Right lobe of liver (tissue), 4 donors: Measurements from ENCODE around the gene UBXN11.

Experiments
- POLR2A ChIP-seq: fragments of 450-650 bp; IDR thresholded peaks from one replicate; pipeline ENCODE4 v1.6.1; 2017; ENCODE audit warnings: antibody characterized with exemption, mild to moderate bottlenecking
- TF ChIP-seq, protein P1 (sequence below), 4 donors: fragments of 200-600 bp in 3 of 4; fragments of 450-650 bp in 1 of 4; IDR thresholded peaks; one replicate each; pipeline versions ENCODE4 v1.5.1 to v1.8.0; 2016 to 2022; ENCODE audit warnings: antibody characterized with exemption in 4 of 4, mild to moderate bottlenecking in 2 of 4
- donor health status: DM: no; HTN: no; CAD: no.
- donor health status: DM: no; HTN: no; CAD: no.
- donor health status: DM: no; HTN: yes; CAD: no.

GRCh38 chr1:26330276-26330675 lies 23.8 kb upstream of the UBXN11 start:
- TF ChIP-seq, protein P1, sequence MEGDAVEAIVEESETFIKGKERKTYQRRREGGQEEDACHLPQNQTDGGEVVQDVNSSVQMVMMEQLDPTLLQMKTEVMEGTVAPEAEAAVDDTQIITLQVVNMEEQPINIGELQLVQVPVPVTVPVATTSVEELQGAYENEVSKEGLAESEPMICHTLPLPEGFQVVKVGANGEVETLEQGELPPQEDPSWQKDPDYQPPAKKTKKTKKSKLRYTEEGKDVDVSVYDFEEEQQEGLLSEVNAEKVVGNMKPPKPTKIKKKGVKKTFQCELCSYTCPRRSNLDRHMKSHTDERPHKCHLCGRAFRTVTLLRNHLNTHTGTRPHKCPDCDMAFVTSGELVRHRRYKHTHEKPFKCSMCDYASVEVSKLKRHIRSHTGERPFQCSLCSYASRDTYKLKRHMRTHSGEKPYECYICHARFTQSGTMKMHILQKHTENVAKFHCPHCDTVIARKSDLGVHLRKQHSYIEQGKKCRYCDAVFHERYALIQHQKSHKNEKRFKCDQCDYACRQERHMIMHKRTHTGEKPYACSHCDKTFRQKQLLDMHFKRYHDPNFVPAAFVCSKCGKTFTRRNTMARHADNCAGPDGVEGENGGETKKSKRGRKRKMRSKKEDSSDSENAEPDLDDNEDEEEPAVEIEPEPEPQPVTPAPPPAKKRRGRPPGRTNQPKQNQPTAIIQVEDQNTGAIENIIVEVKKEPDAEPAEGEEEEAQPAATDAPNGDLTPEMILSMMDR (IDR thresholded peaks at IDR 0.05): no peak
- TF ChIP-seq POLR2A: no peak
